ENCODE measurements around the gene CISD3.
A peak's percentile ranks its signal among the peaks of the same experiment; 100 is the strongest.

CISD3 gene

DNA sequence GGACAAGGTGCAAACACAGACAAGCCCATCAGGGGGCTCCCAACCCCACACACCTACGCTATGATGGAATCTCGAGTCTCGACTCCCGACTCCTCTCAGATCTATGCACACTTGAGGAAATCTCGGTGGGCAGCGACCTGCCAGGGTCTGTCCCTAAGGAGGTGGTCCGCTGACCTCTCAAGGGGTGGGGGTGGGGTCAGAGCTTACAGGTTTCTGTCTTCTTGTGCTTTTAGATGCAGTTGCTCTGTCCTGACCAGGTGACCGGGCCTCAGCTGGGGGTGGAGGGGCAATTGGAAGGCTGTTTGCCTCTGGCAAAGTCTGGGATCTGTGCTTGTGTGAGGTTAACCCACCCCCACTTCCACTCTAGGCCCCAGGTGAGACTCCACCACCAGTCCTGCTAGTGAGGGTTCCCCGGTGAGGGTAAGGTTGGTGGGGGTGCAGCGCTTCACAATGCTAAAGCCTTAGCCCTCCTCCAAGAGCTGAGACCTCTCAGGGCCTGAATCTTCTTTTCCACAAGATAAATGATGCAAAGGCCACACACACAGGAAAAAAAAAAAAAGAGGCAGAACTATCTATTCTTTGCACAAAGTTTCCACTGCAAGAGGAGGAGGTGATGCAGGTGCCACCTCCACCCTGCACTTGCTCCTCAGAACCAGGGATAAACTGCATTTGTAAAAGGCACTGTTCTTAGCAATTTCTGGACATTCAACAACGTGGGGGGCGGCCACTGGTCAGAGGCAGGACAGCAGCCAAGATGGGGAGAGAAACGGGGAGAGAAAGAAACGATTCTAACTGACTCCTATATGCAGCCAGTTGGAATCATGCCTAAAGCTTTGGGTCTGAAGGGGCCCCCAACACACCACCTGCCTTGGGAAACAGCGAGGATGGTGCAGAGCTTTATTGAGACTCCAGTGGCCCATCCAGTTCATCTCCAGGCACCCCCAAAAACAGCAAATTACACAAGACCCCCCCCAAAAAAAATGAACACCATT lies 4.1 kb downstream of the CISD3 start:
- in situ Hi-C loops (cut with HindIII; ENCODE audit: low pct_unique_long_range_greater_than_20kb, low sequenced_read_pairs) = no loop called here
- DNase-seq (ENCODE audit: low read depth in 1 of 2, low spot score in 1 of 2) = peak in 1 of 2 experiments; percentile 71
- no peak for TF ChIP-seq JUND (IDR thresholded peaks at IDR 0.05; ENCODE audit: low read depth)

- TF ChIP-seq JUND (IDR thresholded peaks at IDR 0.05; ENCODE audit: low read depth) = no peak
- in situ Hi-C loops (cut with HindIII; ENCODE audit: low pct_unique_long_range_greater_than_20kb, low sequenced_read_pairs) = no loop called here
- peak; percentile 48 to 76 for DNase-seq (ENCODE audit: low read depth in 1 of 2, low spot score in 1 of 2)
Measured at GRCh38 chr17:38735161-38735997, 5.2 kb downstream of the CISD3 start.

DNA sequence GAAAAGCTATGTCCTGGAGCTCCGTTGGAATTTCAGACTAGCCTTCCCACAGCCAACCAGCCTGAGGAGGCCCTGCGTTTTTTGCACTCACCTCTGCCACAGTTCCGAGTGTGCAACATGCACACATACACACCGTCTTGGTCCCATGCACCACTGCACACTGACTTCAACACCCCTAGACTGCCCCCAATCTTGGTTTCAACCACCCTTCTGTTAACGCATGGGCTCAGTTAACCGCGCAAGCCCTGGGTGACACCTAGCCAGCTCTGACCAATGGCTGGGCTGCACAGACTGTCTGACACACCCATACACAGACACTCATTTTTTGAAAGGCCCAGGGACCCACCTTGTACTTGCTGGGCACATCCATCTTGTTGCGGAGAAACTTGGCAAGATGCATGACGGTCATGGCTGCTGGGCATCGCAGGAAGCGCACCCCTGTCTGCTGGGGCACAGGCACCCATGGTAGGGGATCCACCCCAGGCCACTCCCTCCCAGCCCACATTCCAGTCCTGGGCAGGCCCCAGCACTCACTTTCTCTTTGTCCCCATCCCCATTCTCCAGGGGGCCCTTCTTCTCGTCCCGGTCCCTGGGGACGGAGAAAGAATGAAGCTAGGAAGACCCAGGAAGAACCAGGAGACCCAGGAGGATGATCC lies 8.0 kb downstream of the CISD3 start:
- no peak for TF ChIP-seq JUND (IDR thresholded peaks at IDR 0.05; ENCODE audit: low read depth)
- in situ Hi-C loops (cut with HindIII; ENCODE audit: low pct_unique_long_range_greater_than_20kb, low sequenced_read_pairs) = no loop called here
- DNase-seq (ENCODE audit: low read depth in 1 of 2, low spot score in 1 of 2) = no peak

DNA sequence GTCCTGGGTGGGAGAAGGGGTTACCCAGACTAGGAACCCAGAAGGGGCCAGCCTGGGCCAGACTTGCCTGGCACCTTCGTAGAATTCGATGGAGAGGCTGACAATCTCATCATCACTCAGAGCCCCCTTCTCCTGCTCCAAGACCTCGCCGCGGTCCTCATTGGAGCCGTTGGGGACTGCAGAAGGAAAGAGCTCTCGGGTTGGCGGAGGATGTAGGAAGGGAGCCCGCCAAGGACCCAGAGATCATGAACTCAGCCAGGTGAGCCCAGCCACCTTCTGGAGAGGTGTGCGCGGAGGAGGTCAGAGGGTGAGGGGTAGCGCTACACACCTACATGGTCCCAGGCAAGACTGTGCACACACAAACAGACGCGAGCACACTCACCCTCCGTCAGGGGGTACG lies 8.5 kb downstream of the CISD3 start:
- no peak for TF ChIP-seq JUND (IDR thresholded peaks at IDR 0.05; ENCODE audit: low read depth)
- in situ Hi-C loops (cut with HindIII; ENCODE audit: low pct_unique_long_range_greater_than_20kb, low sequenced_read_pairs) = no loop called here
- no peak for DNase-seq (ENCODE audit: low read depth in 1 of 2, low spot score in 1 of 2)

DNA sequence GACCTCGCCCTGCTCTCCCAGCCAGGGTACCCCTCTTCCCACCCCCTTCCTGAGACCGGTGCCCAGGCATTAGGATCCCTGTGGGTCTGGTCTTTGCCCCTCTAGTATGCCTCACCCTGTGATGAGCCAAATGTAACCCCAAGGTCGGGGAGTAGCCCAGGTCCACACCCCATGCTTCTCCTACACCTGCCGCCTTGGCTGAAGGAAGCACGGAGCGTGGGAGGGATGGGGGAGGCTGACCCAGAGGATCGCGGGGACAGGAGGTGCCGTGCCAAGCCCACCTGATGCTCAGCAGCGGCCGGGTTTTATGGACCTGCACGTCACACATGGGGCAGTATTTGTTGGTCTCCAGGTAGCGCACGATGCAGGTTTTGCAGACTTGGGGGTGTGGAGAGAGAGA lies 9.2 kb downstream of the CISD3 start:
- TF ChIP-seq JUND (IDR thresholded peaks at IDR 0.05; ENCODE audit: low read depth) = no peak
- no peak for DNase-seq (ENCODE audit: low read depth in 1 of 2, low spot score in 1 of 2)
- in situ Hi-C loops (cut with HindIII; ENCODE audit: low pct_unique_long_range_greater_than_20kb, low sequenced_read_pairs) = no loop called here

DNA sequence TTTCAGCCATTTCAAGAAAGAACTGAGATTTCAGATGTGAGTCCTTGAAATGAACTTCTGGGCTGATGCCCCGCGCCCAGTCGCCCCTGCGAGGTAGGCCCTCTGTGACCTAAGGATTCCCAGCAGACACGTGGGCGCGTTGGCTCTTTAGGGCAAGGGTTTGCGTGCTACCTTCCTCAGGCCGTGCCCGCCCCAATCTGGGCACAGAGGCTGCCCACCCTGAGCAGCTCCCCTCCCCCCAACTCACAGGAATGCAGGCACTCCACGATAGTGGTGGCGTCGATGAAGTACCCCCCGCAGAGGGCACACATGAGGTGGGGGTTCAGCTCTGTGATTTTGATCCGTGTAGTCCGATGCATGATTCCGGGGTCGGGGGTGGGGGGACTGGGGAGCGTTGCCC lies 9.9 kb downstream of the CISD3 start:
- in situ Hi-C loops (cut with HindIII; ENCODE audit: low pct_unique_long_range_greater_than_20kb, low sequenced_read_pairs) = no loop called here
- no peak for DNase-seq (ENCODE audit: low read depth in 1 of 2, low spot score in 1 of 2)
- TF ChIP-seq JUND (IDR thresholded peaks at IDR 0.05; ENCODE audit: low read depth) = no peak

GRCh38 chr17:38740806-38741205 lies 10.7 kb downstream of the CISD3 start:
- no peak for TF ChIP-seq JUND (IDR thresholded peaks at IDR 0.05; ENCODE audit: low read depth)
- in situ Hi-C loops (cut with HindIII; ENCODE audit: low pct_unique_long_range_greater_than_20kb, low sequenced_read_pairs) = no loop called here
- no peak for DNase-seq (ENCODE audit: low read depth in 1 of 2, low spot score in 1 of 2)

GRCh38 chr17:38741461-38741860 lies 11.3 kb downstream of the CISD3 start:
- TF ChIP-seq JUND (IDR thresholded peaks at IDR 0.05; ENCODE audit: low read depth) = no peak
- DNase-seq (ENCODE audit: low read depth in 1 of 2, low spot score in 1 of 2) = no peak
- in situ Hi-C loops (cut with HindIII; ENCODE audit: low pct_unique_long_range_greater_than_20kb, low sequenced_read_pairs) = no loop called here

DNA sequence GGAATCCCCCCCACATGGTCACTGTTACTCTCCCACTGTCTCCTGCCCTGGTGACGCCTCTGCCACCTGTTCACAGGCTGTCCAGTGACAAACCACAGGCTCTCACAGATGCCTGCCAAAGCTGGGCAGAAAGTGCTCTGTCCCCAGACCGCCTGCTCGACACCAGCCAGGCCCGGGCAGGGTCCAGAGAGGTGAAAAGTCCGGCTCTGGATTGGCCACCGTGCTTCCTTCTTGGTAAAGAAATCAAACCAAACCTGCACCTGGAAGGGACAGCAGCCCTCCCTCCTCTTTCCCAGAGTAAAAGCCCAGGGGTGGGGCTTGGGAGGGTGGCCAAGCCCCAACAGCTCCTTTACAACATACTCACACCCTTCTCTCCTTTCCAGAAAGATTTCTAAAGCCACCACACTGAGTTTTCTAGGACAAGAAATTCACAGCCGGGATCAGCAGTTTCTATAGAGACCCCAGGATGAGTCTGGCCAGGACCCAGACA lies 11.8 kb downstream of the CISD3 start:
- in situ Hi-C loops (cut with HindIII; ENCODE audit: low pct_unique_long_range_greater_than_20kb, low sequenced_read_pairs) = no loop called here
- DNase-seq (ENCODE audit: low read depth in 1 of 2, low spot score in 1 of 2) = peak in 1 of 2 experiments; percentile 58
- no peak for TF ChIP-seq JUND (IDR thresholded peaks at IDR 0.05; ENCODE audit: low read depth)

DNA sequence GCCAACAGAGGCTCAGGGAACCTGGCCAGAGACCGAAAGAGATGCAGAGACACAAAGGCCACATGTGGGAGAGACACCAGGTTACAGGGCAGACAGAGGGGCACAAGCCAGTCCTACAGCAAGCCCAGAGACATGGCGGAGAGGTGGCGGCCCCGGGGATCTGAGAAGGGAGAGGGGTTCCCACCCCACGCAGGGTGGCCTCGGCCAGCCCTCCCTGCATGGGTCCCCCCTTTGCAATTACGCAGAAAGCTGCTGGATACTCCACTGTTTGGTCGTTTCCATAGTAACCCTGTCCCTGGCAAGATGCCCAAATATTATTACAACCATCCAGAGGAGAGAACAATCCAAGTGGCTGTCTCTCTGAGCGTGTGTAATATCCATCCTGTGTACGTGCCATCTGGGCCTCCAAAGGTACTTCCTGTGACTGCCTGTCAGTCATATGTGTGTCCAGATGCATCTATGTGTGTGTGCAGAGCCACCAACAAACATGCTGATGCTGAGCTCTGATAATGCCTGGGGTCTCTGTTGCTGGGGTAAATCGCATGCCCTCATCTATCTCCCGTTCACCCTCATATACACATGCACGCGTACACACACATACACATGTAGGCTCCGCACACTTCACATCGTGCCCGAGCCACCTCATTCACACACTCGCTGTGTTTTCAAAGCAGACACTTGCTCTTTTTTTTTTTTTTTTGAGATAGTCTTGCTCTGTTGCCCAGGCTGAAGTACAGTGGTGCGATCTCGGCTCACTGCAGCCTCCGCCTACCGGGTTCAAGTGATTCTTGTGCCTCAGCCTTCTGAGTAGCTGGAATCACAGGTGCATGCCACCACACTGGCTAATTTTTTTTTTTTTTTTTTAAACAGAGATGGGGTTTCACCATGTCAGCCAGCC lies 12.5 kb downstream of the CISD3 start:
- in situ Hi-C loops (cut with HindIII; ENCODE audit: low pct_unique_long_range_greater_than_20kb, low sequenced_read_pairs) = no loop called here
- TF ChIP-seq JUND (IDR thresholded peaks at IDR 0.05; ENCODE audit: low read depth) = no peak
- peak in 1 of 2 experiments; percentile 48 for DNase-seq (ENCODE audit: low read depth in 1 of 2, low spot score in 1 of 2)

DNA sequence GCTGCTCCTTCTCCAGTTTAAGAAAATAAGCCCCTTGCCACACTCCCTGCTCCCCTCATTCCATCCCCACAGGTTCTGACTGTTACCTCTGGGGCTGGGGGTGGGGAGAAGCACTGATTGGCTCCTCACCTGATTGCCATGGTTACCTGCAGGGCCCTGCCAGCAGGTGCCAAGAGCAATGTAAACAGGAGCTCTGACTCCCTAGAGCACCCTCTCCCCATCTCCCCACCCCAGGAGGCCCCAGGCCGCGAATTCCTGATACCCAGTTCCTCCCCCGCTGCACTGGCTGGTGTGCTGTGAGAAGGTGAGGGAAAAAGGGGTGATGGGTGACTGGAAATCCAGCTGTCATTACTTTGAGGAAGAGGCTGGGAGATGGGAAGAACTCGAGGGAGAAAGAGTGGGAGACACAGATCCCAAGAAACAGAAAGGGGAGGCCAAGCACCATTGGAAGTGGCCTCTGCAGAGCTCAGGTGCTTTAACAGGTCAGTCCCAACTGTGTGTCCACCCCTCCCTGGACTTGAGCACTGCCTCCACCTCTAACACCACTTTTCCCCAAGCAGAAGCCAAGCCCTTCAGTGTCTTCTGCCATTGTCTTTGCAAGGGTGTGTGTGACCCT lies 13.5 kb downstream of the CISD3 start:
- no peak for TF ChIP-seq JUND (IDR thresholded peaks at IDR 0.05; ENCODE audit: low read depth)
- peak; percentile 65 to 79 for DNase-seq (ENCODE audit: low read depth in 1 of 2, low spot score in 1 of 2)
- in situ Hi-C loops (cut with HindIII; ENCODE audit: low pct_unique_long_range_greater_than_20kb, low sequenced_read_pairs) = no loop called here
